Liver (tissue), 3 donors: ENCODE data around the gene BCKDHA.

Experiments used
- FOXA2 ChIP-seq: IDR thresholded peaks from 2 replicates; pipeline ENCODE4 v1.6.1; 2016; ENCODE audit warnings: antibody characterized with exemption
- RAD21 ChIP-seq, 2 donors: IDR thresholded peaks; 2 replicates each; pipeline ENCODE4 v1.6.1; 2016; ENCODE audit warnings: antibody characterized with exemption in 2 of 2, mild to moderate bottlenecking in 2 of 2
- TAF1 ChIP-seq: conservative IDR thresholded peaks from 2 replicates; pipeline ENCODE4 v1.6.1; 2016; ENCODE audit warnings: antibody characterized with exemption, mild to moderate bottlenecking
- TF ChIP-seq, protein P1 (sequence below): fragments of 150-350 bp; IDR thresholded peaks from 2 replicates; pipeline ENCODE4 v1.5.1; 2017; ENCODE audit warnings: improper control_type of control experiment, low read depth, low read length; ENCODE audit not compliant: missing input control
- TF ChIP-seq, protein P2 (sequence below): IDR thresholded peaks from 2 replicates; pipeline ENCODE4 v1.6.1; 2016; ENCODE audit warnings: antibody characterized with exemption, mild to moderate bottlenecking
- TF ChIP-seq, protein P3 (sequence below): IDR thresholded peaks from 2 replicates; pipeline ENCODE4 v1.6.1; 2016; ENCODE audit warnings: antibody characterized with exemption
- TF ChIP-seq, protein P4 (sequence below): IDR thresholded peaks from 2 replicates; pipeline ENCODE4 v1.6.1; 2016; ENCODE audit warnings: antibody characterized with exemption
- TF ChIP-seq, protein P5 (sequence below): IDR thresholded peaks from 2 replicates; pipeline ENCODE4 v1.6.1; 2016; ENCODE audit warnings: antibody characterized with exemption
- donor health status: healthy.
- donor health status: healthy.

DNA sequence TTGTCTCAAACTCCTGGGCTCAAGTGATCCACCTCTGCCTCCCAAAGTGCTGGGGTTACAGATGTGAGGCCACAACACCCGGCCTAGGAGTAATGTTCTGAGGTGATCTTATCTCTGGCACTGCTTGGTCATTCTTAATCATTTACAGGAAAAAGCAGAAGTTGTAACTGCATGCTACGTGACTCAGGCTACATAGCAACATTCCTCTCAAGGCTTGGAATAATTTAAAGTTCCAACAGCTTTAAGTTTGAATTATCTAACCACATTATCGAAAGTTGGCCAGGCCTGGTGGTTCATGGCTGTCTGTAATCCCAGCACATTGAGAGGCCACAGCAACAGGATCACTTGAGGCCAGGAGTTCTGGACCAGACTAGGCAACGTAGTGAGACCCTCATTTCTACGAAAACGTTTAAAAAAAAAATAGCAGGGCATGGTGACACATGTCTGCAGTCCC, 29.7 kb upstream of the BCKDHA start:
- TF ChIP-seq, protein P1, sequence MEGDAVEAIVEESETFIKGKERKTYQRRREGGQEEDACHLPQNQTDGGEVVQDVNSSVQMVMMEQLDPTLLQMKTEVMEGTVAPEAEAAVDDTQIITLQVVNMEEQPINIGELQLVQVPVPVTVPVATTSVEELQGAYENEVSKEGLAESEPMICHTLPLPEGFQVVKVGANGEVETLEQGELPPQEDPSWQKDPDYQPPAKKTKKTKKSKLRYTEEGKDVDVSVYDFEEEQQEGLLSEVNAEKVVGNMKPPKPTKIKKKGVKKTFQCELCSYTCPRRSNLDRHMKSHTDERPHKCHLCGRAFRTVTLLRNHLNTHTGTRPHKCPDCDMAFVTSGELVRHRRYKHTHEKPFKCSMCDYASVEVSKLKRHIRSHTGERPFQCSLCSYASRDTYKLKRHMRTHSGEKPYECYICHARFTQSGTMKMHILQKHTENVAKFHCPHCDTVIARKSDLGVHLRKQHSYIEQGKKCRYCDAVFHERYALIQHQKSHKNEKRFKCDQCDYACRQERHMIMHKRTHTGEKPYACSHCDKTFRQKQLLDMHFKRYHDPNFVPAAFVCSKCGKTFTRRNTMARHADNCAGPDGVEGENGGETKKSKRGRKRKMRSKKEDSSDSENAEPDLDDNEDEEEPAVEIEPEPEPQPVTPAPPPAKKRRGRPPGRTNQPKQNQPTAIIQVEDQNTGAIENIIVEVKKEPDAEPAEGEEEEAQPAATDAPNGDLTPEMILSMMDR: no peak
- TF ChIP-seq, protein P2, sequence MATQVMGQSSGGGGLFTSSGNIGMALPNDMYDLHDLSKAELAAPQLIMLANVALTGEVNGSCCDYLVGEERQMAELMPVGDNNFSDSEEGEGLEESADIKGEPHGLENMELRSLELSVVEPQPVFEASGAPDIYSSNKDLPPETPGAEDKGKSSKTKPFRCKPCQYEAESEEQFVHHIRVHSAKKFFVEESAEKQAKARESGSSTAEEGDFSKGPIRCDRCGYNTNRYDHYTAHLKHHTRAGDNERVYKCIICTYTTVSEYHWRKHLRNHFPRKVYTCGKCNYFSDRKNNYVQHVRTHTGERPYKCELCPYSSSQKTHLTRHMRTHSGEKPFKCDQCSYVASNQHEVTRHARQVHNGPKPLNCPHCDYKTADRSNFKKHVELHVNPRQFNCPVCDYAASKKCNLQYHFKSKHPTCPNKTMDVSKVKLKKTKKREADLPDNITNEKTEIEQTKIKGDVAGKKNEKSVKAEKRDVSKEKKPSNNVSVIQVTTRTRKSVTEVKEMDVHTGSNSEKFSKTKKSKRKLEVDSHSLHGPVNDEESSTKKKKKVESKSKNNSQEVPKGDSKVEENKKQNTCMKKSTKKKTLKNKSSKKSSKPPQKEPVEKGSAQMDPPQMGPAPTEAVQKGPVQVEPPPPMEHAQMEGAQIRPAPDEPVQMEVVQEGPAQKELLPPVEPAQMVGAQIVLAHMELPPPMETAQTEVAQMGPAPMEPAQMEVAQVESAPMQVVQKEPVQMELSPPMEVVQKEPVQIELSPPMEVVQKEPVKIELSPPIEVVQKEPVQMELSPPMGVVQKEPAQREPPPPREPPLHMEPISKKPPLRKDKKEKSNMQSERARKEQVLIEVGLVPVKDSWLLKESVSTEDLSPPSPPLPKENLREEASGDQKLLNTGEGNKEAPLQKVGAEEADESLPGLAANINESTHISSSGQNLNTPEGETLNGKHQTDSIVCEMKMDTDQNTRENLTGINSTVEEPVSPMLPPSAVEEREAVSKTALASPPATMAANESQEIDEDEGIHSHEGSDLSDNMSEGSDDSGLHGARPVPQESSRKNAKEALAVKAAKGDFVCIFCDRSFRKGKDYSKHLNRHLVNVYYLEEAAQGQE: no peak
- TF ChIP-seq, protein P3, sequence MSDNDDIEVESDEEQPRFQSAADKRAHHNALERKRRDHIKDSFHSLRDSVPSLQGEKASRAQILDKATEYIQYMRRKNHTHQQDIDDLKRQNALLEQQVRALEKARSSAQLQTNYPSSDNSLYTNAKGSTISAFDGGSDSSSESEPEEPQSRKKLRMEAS: no peak
- TF ChIP-seq, protein P4, sequence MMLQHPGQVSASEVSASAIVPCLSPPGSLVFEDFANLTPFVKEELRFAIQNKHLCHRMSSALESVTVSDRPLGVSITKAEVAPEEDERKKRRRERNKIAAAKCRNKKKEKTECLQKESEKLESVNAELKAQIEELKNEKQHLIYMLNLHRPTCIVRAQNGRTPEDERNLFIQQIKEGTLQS: no peak
- TF ChIP-seq RAD21 (IDR thresholded peaks at IDR 0.05) (no peak), FOXA2 (no peak), TAF1 (no peak)
- TF ChIP-seq, protein P5, sequence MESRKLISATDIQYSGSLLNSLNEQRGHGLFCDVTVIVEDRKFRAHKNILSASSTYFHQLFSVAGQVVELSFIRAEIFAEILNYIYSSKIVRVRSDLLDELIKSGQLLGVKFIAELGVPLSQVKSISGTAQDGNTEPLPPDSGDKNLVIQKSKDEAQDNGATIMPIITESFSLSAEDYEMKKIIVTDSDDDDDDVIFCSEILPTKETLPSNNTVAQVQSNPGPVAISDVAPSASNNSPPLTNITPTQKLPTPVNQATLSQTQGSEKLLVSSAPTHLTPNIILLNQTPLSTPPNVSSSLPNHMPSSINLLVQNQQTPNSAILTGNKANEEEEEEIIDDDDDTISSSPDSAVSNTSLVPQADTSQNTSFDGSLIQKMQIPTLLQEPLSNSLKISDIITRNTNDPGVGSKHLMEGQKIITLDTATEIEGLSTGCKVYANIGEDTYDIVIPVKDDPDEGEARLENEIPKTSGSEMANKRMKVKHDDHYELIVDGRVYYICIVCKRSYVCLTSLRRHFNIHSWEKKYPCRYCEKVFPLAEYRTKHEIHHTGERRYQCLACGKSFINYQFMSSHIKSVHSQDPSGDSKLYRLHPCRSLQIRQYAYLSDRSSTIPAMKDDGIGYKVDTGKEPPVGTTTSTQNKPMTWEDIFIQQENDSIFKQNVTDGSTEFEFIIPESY: no peak
